Right renal cortex interstitium (tissue), 3 donors: ENCODE results near the gene BMP3. TPM values are rescaled to one million over a fixed set of nuclear protein-coding genes. Genes with fewer than 3 reads are reported as not detected.

Experiments used
- DNase-seq, 3 donors: peaks; one replicate each; pipeline ENCODE4 v3.0.0-alpha.2; 2013; ENCODE audit warnings: low read depth in 3 of 3, low spot score in 2 of 3
- polyA plus RNA-seq, 3 donors: library from polyadenylated mRNA; unstranded; fragments of 120-200 nt; gene quantifications; one replicate each; pipeline ENCODE4 v1.2.1, GENCODE V29; 2013; ENCODE audit not compliant: insufficient read length in 3 of 3

BMP3 gene
- polyA plus RNA-seq, 3 donors: 13.7 to 17.5 (median 16.9) TPM

DNA sequence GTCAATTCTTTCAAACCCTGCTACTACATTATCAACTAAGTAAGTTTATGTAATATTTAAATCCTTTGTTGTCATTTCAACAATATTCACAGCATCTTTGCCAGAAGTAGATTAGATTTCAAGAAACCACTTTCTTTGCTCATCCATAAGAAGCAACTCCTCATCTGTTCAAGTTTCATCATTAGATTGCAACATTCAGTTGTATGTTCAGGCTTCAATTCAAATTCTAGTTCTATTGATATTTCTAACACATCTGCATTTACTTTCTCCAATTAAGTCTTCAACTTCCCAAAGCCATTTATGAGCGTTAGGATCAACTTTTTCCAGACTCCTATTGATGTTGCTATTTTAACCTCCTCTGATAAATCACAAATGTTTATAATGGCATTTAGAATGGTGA, 66.1 kb downstream of the BMP3 start:
- DNase-seq: no peak

DNA sequence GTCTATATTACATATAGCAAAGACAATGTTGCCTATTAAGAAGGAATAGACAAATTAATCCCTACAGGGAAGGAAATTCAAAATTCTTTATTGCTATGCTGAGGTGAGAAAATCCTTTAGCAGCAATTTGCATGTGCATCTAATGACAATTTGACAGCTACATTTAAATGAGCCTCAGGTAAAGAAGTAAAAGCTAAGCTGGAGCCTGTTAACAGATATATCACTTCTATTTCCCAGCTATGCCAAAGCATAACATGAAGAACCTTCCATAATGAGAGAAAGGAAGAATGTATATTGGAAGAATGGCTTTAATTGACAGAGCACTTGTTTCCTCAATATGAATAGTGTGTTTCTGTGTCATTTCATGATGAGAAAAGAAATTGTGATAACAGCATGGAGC, 71.6 kb downstream of the BMP3 start:
- DNase-seq: no peak

- no peak for DNase-seq
Measured at GRCh38 chr4:81106150-81106549, 75.6 kb downstream of the BMP3 start.

Other genes starting within 250 kb of the BMP3 start
- 1 to 10 TPM in 2 of 3 donors, under 1 TPM in 1; 0.99 to 2.7 (median 2.0) TPM for gene PRKG2, start 184.5 kb downstream of the BMP3 start, polyA plus RNA-seq